NCI-H1436 treated with DMSO at 0.1 percent for 48 hours (cell line): ENCODE measurements around the gene MT2A.

Experiments
- DNase-seq: peaks from one replicate; lab custom pipeline; 2025; lab: John Stamatoyannopoulos, UW

The MT2A gene

DNA sequence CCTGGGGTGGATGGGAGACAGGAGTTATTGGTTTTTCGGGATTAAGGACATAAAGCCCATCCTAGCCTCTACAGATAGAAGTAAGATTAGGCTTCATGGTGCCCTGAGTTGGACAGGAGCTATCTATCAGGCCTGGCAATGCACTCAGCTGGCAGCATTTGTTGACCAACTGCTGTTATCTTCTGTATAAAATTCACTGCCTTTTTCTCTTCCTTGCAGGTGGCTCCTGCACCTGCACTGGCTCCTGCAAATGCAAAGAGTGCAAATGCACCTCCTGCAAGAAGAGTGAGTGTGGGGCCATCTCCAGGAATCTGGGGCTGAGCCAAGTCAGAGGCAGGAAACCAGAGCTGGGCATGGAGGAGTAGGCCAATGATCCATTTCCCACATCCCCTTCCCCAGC, 30.7 kb downstream of the MT2A start:
- DNase-seq, result no peak

DNA sequence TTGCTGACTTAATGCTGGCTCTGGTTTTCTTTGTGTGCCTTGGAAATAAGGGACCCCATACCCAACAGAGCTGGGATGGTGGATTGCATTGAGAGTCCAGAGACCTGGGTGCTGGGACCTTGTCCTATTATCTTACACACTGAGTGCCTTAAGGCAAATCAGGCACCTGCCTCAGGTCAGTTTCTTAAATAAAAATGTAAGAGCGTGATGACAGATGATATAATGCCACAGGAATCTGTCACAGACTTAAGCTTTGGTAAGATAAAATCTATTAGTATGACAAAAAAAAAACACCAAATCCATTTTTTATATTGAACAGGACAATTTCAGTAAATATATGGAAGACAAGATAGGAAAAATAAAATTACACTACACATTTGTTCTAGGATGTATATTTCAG, 31.7 kb downstream of the MT2A start:
- DNase-seq, result no peak

DNA sequence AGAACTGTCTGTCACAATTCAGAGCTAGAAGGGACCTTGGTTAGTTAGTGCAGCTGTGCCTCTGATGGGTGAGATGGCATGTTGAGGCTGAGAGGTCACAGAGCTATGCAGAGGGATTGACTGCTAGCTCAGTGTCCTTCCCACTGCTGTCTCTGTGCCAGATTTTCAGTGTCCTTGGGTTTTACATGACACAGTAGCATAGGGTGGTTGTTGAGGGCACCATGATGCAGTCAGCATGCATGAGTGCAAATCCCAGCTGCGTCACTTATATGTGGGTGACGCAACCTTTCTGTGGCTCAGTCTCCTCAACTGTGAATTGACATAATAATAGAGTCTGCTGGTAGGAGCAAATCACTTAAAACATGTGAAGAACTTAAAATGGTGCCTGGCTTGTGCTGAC, 32.8 kb downstream of the MT2A start:
- DNase-seq, result no peak

DNA sequence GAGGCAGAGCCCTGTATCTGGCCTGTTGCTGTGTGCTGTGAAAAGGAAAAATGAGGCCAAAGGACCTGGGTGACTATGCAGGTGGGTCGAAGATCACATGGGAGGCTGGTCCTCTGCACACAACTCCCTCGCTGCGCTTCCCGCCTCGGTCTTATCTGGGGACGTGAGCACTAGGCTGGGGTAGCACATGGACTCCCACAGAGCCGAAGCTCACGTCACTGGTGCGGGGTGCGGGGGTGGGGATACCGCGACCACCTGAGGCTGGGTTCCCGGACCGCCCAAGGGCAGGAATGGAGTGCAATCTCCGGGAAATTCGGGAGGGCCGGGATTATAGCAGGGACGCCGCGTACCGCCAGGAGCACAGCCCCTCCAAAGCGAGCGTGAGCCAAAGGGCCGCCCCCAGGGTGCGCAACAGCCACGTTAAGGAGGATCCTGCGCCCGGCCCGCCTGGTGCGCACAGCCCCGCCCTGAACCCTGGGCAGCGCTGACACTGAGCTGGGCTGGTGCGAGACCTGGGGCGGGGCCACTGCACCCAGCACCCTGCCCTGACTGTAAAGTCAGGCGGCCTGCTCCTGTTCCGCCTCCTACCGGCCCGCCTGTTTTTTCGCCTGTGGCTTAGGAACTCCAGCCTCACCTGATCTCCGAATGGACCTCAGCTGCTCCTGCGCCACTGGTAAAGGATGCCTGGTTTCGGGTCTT, 34.8 kb downstream of the MT2A start:
- no peak for DNase-seq

DNA sequence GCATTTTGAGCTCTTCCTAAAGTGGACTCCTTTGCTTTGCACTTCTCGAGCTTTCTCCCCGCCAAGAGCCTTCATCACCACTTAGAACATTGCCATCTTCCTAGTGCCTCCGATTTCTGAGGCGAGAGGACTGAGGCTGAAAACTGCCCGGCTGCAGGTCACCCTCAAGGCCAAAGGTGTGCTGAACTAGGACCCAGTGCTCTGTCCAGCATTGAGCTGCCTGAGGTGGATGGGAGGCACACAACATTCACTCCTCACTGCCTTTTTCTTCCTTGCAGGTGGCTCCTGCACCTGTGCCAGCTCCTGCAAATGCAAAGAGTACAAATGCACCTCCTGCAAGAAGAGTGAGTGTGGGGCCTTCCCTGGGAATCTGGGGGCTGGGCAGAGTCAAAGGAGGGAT, 35.4 kb downstream of the MT2A start:
- no peak for DNase-seq

DNA sequence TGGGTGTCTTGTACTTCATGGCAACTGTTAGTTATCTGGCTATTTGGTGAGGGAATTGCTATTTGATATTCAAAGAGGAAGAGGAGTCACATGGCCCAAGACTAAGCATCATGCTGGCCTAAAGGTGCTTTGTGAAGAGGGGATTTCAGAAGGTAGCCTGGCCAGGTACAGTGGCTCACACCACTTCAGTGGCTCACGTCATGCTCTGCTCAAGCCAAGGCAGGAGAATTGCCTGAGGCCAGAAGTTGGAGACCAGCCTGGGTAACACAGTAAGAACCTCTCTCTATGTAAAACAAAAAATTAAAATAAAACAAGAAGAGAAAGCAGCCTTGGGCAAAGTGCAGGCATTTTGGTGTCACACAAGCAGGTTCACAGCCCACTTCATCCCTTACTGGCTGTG, 36.9 kb downstream of the MT2A start:
- DNase-seq, result no peak

DNA sequence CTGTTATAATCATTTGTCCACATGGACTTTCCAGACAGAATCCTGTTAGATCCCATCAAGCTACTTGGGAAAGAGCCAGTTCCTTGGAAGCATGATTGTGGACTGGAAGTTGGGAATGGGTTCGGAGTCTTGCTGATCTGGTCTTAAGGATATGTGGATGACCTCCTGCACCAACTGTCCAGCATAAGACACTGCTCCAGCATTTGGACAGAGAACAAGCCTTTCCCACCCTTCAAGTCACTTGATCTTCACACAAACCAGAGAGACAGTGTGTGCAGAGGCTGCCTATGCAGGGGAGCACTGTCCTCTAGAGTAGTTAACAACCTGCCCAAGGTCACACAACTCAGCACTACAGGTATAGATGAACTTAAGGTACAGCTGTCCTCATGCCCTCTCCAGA, 37.5 kb downstream of the MT2A start:
- no peak for DNase-seq

DNA sequence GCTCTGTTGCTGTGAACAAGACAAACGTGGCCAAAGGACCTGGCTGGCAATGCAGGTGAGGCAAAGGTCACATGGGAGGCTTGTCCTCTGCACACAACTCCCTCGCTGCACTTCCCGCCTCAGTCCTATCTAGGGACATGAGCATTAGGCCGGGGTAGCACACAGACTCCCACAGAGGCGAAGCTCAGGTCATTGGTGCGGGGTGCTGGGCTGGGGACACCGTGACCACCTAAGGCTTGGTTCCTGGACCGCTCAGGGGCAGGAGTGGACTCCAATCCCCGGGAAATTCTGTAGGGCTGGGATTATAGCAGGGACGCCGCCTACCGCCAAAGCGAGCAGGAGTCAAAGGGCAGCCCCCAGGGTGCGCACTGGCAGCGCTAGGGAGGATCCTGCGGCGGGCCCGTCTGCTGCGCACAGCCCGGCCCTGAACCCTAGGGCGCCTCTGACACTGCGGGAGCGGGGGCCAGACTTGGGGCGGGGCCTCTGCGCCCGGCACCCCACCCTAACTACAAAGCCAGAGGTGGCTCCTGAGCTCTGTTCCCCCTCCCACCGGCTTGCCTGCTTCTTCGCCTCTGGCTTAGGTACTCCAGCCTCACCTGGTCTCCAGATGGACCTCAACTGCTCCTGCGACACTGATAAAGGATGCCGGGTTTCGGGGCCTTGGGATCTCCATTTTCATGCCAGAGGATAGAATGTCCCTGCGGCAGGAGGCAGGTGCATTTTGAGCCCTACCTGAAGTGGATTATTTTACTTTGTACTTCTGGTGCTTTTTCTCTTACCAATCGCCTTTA, 39.5 kb downstream of the MT2A start:
- no peak for DNase-seq

DNA sequence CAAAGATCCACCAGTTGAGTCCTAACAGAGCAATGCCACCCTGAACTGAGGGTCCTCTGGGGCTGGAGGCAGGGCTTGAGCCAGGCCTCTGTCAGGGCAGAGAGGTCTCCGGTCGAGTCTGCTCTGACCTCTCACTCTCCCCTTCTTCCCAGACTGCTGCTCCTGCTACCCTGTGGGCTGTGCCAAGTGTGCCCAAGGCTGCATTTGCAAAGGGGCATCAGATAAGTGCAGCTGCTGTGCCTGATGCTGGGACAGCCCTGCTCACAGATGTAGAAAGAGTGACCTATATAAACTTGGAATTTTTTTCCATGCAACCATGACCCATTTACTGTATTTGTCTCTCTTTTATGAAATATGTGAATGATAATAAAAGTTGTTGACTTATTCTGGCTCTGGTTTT, 40.9 kb downstream of the MT2A start:
- DNase-seq, result no peak

DNA sequence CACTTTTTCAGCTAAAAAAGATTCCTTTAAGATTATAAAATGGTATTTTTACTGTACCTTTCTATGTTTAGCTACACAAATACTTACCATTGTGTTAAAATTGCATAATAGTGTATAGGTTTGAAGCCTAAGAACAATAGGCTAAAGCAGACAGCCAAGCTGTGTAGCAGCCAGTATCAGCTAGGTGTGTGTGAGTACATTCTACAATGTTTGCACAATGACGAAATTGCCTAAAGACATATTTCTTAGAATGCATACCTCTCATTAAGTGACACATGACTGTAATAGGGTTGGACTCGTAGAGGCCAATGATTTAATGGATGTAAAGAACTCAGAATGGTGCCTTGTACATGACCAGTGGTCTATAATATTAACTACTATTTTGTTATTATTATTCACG, 41.4 kb downstream of the MT2A start:
- no peak for DNase-seq

DNA sequence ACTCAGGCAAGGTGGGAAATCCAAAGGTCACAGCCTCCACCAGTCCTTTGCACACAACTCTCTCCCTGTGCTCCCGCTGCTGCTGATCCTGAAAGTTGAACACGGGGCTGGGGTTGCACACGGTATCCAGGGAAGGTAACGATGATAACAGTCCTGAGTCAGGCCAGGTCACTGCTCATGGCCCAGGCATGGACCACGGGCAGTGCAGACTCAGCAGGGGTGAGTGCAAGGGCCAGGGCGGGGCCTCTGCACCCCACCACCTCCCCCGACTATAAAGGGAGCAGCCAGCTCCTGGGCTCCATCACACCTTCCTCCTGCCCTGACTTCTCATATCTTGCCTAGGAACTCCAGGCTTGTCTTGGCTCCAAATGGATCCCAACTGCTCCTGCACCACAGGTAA, 43.2 kb downstream of the MT2A start, which contains the start of gene MT1B:
Gene MT1B, plus strand, starts transcription at position 301 of the 400 bp plus-strand sequence. Its CDS starts 68 bp downstream, at position 369.
- no peak for DNase-seq

DNA sequence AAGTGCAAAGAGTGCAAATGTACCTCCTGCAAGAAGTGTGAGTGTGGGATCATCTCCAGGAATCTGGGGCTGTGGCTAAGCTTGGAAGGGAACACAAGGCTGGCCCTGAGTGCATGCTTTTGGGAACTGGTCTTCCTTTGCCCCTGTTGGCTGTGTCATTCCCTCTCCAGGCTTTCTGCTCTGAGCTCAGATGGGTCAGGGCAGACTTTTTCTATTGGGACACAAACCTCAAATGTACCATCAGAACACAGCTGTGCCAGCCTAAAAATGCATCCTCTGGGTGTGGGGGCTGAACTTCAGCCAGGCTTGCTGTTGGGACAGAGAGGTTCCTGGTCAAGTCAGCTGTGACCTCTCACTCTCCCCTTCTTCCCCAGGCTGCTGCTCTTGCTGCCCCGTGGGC, 44.2 kb downstream of the MT2A start:
- DNase-seq, result no peak

DNA sequence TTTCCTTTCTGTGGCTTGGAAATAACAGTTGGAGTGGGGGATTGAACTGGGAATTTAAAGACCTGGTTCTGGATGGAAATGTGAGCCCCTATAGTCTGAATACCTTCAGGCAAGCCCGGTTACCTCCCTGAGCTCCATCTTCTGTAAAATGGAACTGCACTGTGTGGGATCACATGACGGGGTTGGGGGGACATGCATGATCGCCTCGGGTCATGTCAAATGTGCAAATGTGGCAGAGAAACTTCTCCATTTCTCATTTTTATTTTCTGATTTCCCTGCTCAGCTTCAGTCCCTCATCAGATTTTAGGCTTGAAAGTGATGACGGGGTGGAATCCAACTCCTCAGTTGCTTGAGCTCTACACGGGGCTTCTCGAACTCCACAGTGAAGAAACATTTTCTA, 44.8 kb downstream of the MT2A start:
- DNase-seq, result no peak

DNA sequence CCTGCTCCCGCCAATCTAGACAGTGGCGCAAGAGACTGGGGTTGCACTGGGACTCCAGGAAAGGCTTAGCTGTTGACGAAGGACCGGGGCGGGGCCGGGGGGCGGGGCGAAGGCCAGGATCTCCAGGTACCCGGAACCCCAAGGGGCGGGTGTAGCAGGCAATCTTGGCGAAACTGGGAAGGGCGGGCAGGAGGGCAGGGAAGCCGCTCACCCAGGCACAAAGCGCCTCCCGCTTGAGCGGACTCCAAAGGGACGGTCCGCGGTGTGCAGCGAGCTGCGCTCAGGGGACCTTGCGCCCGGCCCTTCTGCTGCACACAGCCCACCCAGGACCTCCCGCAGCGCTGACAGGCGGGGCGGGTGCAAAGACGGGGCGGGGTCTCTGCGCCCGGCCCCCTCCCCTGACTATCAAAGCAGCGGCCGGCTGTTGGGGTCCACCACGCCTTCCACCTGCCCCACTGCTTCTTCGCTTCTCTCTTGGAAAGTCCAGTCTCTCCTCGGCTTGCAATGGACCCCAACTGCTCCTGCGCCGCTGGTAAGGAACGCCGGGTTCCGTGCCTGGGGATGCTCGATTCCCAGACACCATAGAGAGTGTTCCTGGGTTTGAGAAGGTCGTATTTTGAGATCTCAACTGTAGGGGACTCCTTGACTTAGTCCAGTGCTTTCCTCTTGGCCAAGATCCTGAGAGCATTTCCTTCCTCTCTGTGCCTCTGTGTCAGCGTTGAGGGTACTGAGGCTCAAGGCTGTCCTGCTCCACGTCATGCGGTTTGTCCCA, 49.4 kb downstream of the MT2A start, which contains the start of gene MT1F:
Gene MT1F, plus strand, starts transcription at position 405 of the 772 bp plus-strand sequence. Its CDS starts 100 bp downstream, at position 505.
- no peak for DNase-seq

DNA sequence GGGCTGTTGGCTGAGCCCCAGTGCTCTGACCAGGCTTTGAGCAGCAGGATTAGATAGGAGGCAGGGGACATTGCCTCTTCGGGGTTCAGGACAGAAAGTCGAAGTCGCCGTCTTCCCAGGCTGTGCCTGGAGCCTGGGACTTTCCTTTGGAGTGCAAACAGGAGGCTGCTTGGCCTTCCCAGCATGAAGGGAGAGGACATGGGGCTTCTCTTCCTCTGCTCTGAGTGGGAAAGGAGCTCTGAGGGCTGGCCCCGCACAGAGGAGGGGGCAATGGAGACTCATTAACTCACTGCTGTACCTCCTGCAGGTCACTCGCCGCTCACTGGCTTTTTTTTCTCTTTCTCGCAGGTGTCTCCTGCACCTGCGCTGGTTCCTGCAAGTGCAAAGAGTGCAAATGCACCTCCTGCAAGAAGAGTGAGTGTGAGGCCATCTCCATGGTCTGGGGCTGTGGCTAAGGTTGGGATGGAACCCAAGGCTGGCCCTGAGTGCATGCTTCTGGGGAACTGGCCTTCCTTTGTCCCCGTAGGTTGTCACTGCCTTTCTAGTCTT, 50.0 kb downstream of the MT2A start:
- DNase-seq, result no peak
